GM10248 (cell line): Measurements from ENCODE around the gene TIMM17A.
A peak's percentile ranks its signal among the peaks of the same experiment; 100 is the strongest.

ENCODE experiments used
- CTCF ChIA-PET: fragments of 300-600 bp; sonication (Branson Sonifier 250); formaldehyde crosslinking; extraction: SDS; loops from one replicate; lab custom pipeline; 2021; ENCODE audit warnings: antibody characterized with exemption; lab: Yijun Ruan, JAX
- POLR2A ChIA-PET: fragments of 350-650 bp; sonication (Branson Sonifier 250); formaldehyde crosslinking; extraction: SDS; loops from one replicate; lab custom pipeline; 2020; ENCODE audit warnings: antibody characterized with exemption; lab: Yijun Ruan, JAX
- DNase-seq: peaks from one replicate; pipeline ENCODE4 v3.0.0; 2012; ENCODE audit errors: extremely low spot score
- TF ChIP-seq, protein P1 (sequence below): IDR thresholded peaks from 2 replicates; pipeline ENCODE4 v1.5.1; 2012; ENCODE audit warnings: mild to moderate bottlenecking, low read depth; ENCODE audit errors: extremely low read depth, missing control alignments, control extremely low read depth

The TIMM17A gene

DNA sequence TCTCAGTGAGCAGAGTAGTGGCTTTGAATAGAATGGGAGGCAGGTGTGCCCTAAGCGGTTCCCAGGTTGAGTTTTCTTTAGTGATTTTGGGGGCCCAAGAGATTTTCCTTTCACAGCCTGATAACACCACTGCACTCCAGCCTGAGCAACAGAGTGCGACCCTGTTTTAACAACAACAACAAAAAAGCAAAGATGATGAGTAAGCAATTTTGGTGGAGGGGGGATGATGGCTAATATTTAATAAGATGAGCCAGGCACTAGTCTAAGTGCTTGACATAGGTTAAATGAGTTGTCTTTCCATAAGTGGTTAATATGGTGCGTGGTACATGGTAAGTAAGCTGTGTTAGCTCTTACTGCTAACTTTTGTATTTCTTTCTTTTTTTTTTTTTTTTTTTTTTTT lies 29.1 kb downstream of the TIMM17A start:
- POLR2A ChIA-PET, result interaction anchor here (1.0 kb wide), 1 partner anchor 12 kb away, joined by 4 read pairs; no protein-coding TSS in a partner anchor
- CTCF ChIA-PET, result interaction anchor here (0.6 to 5.9 kb wide), 5 partner anchors 10 to 151 kb away, joined by 3 to 37 read pairs (median 21); no protein-coding TSS in a partner anchor
- DNase-seq, result no peak
- TF ChIP-seq, protein P1, sequence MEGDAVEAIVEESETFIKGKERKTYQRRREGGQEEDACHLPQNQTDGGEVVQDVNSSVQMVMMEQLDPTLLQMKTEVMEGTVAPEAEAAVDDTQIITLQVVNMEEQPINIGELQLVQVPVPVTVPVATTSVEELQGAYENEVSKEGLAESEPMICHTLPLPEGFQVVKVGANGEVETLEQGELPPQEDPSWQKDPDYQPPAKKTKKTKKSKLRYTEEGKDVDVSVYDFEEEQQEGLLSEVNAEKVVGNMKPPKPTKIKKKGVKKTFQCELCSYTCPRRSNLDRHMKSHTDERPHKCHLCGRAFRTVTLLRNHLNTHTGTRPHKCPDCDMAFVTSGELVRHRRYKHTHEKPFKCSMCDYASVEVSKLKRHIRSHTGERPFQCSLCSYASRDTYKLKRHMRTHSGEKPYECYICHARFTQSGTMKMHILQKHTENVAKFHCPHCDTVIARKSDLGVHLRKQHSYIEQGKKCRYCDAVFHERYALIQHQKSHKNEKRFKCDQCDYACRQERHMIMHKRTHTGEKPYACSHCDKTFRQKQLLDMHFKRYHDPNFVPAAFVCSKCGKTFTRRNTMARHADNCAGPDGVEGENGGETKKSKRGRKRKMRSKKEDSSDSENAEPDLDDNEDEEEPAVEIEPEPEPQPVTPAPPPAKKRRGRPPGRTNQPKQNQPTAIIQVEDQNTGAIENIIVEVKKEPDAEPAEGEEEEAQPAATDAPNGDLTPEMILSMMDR, result no peak

DNA sequence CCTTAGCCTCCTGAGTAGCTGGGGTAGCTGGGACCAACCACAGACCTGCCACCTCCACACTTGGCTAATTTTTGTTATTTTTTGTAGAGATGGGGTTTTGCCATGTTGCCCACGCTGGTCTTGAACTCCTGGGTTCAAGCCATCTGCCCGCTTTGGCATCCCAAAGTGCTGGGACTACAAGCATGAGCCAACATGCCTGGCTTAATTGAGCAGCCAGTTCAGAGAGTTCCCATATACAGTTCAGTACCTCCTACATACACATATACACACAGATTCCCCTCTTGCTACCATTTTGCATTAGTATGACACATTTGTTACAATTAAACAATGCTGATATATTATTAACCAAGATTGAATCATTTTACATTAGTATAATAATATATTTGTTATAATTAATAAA lies 30.1 kb downstream of the TIMM17A start:
- ChIA-PET POLR2A (interaction anchor here (0.7 to 1.0 kb wide), 3 partner anchors 13 to 253 kb away, joined by 4 read pairs; no protein-coding TSS in a partner anchor), CTCF (interaction anchor here (1.7 to 5.9 kb wide), 4 partner anchors 12 to 150 kb away, joined by 5 to 37 read pairs (median 25); no protein-coding TSS in a partner anchor)
- TF ChIP-seq, protein P1, result no peak
- no peak for DNase-seq

DNA sequence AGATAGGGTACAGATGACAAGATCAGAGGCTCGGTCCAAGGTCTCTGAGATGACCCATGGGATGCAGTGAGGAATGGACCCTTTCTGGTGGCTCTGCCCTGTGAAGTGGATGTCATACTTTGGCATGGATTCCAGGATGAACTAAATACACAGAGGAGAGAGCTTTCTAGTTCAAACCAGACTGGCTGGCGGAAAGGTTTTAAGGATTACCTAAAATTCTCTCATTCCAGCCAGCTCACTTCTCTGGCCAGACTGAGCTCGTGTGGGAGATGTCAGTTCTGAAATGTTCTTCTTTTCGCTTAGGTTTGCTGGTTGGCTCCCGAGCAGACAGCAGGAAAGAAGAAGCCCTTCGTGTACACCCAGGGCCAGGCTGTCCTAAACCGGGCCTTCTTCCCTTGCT lies 33.3 kb downstream of the TIMM17A start:
- ChIA-PET POLR2A (no interaction called here), CTCF (interaction anchor here (1.1 to 5.9 kb wide), 4 partner anchors 11 to 147 kb away, joined by 3 to 37 read pairs (median 4); no protein-coding TSS in a partner anchor)
- TF ChIP-seq, protein P1, result no peak
- DNase-seq, result no peak

DNA sequence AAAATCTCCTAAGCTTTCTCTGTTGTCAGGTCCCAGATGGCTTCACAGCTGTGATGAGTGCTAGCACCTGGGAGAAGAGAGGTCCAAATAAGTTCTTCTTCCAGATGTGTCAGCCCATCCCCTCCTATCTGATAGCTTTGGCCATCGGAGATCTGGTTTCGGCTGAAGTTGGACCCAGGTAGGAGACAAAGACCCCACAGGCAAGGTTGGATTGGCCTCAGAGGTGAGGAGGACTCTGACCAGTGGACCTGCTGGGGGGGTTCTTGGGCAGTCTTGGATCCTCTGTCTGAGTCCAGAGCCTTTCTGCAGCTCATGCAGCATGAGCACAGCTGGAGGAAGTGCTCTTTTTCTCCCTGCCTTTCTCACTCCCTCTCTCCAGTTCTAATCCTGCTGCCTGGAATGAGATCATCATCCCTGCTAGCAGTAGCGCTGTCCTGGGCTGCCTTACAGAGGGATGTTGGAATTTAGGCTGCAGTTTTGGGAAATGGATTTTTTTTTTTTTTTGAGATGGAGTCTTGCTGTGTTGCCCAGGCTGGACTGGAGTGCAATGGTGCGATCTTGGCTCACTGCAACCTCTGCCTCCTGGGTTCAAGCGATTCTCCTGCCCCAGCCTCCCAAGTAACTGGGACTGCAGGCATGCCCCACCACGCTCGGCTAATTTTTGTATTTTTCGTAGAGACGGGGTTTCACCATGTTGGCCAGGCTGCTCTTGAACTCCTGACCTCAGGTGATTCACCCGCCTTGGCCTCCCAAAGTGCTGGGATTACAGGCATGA lies 34.2 kb downstream of the TIMM17A start:
- ChIA-PET CTCF (interaction anchor here (1.6 to 5.9 kb wide), 2 partner anchors 10 to 25 kb away, joined by 3 to 37 read pairs; no protein-coding TSS in a partner anchor), POLR2A (no interaction called here)
- no peak for DNase-seq
- TF ChIP-seq, protein P1, result no peak

DNA sequence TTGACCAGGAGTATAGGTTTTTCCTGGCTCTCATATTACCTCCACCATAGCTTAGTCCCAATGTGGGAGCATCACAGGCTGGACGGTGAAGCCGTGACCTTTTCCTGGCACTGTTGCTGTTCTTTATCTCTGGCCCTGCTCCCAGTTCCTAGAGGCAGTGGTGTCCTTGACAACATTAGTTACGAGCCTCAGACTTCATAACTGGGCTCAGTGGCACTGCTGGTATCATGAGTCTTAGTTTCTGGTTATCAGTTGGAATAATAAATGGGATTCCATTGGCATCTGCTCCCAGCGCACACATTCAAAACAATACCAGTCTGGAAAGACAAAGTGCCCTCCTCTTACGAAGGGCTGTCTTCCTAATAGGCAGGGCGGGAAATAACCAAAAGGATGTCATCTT lies 35.1 kb downstream of the TIMM17A start:
- CTCF ChIA-PET, result no interaction called here
- POLR2A ChIA-PET, result no interaction called here
- TF ChIP-seq, protein P1, result no peak
- DNase-seq, result no peak

DNA sequence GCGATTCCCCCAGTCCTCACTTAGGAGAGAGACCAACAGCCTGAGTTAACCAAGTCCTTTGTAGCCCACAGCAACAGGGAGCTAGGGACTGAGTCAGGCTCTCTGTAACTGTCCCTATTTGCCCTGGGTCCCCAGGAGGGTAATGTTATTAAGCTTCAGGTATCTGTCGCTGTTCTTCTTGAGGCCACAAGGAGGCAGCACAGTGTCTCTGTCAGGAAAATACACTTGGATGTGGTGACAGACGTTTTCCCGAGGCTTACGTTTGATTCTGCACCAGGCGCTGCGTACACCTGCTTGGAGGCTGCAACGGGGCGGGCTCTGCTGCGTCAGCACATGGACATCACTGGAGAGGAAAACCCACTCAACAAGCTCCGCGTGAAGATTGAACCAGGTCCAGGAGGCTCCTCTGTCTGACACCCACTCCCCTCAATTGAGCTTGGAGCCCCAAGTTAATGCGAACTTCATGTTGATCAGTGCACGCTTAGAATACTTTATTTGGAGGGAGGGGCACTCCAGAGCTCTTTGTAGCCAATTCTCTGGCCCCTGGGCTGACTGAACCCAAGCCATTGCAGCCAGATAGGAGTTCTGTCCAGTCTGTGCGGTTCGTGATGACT lies 44.4 kb downstream of the TIMM17A start:
- TF ChIP-seq, protein P1, result peak; percentile 65
- DNase-seq, result peak; percentile 67
- ChIA-PET CTCF (interaction anchor here (0.6 to 6.5 kb wide), 45 partner anchors 9 to 1148 kb away, joined by 3 to 86 read pairs (median 4); partner anchors contain the start of genes ELF3, GPR37L1, PTPN7 and RNPEP), POLR2A (interaction anchor here (0.7 kb wide), 1 partner anchor 1030 kb away, joined by 3 read pairs; no protein-coding TSS in a partner anchor)
